ENCODE measurements around the gene APOBEC4. TPM values are rescaled to one million over a fixed set of nuclear protein-coding genes. Genes with fewer than 3 reads are reported as not detected.

Gene APOBEC4
- total and polyA plus RNA-seq, 2 of the 8 experiments (the other 6 are each of a cell fraction or from before 2014, with no cell fraction given): not detected

DNA sequence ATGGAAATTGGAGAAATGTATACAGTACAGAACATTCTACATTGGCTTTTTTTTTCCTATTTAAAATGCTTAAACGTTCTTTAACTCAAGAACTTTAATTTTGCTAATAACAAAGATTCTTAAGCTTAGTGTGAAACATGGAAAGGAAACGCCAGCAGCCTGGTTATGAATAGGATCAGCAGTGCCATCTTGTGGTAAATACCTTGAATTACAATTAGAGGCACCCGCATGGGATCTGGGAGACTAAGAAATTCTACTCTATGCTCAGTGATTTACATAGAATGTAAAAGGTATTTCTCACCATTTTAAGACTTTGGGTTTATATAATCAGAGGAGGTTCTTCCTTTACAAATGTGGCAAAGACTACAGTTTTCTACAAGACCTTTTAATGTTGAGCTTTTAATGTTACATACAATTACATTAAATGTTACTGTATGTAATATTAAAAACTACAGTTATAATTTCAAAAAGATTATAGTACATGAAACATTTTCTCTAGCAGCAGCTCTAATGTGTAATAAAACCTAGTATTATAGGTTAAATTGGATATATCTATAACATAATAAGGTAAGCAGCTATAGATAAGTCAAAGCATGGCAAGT, 32.1 kb upstream of the APOBEC4 start (continued):
- TF ChIP-seq EGR1 (IDR thresholded peaks at IDR 0.05; ENCODE audit: borderline replicate concordance, low read depth, low read length) (no peak), POU5F1 (IDR thresholded peaks at IDR 0.05; ENCODE audit: low read depth, low read length) (no peak), BRCA1 (IDR thresholded peaks at IDR 0.05; ENCODE audit: low read depth, low read length) (no peak)
- TF ChIP-seq, protein P1, sequence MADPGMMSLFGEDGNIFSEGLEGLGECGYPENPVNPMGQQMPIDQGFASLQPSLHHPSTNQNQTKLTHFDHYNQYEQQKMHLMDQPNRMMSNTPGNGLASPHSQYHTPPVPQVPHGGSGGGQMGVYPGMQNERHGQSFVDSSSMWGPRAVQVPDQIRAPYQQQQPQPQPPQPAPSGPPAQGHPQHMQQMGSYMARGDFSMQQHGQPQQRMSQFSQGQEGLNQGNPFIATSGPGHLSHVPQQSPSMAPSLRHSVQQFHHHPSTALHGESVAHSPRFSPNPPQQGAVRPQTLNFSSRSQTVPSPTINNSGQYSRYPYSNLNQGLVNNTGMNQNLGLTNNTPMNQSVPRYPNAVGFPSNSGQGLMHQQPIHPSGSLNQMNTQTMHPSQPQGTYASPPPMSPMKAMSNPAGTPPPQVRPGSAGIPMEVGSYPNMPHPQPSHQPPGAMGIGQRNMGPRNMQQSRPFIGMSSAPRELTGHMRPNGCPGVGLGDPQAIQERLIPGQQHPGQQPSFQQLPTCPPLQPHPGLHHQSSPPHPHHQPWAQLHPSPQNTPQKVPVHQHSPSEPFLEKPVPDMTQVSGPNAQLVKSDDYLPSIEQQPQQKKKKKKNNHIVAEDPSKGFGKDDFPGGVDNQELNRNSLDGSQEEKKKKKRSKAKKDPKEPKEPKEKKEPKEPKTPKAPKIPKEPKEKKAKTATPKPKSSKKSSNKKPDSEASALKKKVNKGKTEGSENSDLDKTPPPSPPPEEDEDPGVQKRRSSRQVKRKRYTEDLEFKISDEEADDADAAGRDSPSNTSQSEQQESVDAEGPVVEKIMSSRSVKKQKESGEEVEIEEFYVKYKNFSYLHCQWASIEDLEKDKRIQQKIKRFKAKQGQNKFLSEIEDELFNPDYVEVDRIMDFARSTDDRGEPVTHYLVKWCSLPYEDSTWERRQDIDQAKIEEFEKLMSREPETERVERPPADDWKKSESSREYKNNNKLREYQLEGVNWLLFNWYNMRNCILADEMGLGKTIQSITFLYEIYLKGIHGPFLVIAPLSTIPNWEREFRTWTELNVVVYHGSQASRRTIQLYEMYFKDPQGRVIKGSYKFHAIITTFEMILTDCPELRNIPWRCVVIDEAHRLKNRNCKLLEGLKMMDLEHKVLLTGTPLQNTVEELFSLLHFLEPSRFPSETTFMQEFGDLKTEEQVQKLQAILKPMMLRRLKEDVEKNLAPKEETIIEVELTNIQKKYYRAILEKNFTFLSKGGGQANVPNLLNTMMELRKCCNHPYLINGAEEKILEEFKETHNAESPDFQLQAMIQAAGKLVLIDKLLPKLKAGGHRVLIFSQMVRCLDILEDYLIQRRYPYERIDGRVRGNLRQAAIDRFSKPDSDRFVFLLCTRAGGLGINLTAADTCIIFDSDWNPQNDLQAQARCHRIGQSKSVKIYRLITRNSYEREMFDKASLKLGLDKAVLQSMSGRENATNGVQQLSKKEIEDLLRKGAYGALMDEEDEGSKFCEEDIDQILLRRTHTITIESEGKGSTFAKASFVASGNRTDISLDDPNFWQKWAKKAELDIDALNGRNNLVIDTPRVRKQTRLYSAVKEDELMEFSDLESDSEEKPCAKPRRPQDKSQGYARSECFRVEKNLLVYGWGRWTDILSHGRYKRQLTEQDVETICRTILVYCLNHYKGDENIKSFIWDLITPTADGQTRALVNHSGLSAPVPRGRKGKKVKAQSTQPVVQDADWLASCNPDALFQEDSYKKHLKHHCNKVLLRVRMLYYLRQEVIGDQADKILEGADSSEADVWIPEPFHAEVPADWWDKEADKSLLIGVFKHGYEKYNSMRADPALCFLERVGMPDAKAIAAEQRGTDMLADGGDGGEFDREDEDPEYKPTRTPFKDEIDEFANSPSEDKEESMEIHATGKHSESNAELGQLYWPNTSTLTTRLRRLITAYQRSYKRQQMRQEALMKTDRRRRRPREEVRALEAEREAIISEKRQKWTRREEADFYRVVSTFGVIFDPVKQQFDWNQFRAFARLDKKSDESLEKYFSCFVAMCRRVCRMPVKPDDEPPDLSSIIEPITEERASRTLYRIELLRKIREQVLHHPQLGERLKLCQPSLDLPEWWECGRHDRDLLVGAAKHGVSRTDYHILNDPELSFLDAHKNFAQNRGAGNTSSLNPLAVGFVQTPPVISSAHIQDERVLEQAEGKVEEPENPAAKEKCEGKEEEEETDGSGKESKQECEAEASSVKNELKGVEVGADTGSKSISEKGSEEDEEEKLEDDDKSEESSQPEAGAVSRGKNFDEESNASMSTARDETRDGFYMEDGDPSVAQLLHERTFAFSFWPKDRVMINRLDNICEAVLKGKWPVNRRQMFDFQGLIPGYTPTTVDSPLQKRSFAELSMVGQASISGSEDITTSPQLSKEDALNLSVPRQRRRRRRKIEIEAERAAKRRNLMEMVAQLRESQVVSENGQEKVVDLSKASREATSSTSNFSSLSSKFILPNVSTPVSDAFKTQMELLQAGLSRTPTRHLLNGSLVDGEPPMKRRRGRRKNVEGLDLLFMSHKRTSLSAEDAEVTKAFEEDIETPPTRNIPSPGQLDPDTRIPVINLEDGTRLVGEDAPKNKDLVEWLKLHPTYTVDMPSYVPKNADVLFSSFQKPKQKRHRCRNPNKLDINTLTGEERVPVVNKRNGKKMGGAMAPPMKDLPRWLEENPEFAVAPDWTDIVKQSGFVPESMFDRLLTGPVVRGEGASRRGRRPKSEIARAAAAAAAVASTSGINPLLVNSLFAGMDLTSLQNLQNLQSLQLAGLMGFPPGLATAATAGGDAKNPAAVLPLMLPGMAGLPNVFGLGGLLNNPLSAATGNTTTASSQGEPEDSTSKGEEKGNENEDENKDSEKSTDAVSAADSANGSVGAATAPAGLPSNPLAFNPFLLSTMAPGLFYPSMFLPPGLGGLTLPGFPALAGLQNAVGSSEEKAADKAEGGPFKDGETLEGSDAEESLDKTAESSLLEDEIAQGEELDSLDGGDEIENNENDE (IDR thresholded peaks at IDR 0.05; ENCODE audit: insufficient replicate concordance, low read length): no peak
